Stimulated activated CD4-positive, alpha-beta T cell treated with anti-CD3 and anti-CD28 coated beads, Interleukin-12 subunit alpha, Interleukin-12 subunit beta, amount 100 ng/mL, for 48 hours (primary cell): ENCODE measurements around the gene MAML3.

Experiments
- DNase-seq, 3 donors: peaks; one replicate each; pipeline ENCODE4 v3.0.0-alpha.2; 2020; ENCODE audit warnings: low read depth in 2 of 3, low spot score in 1 of 3

The MAML3 gene

DNA sequence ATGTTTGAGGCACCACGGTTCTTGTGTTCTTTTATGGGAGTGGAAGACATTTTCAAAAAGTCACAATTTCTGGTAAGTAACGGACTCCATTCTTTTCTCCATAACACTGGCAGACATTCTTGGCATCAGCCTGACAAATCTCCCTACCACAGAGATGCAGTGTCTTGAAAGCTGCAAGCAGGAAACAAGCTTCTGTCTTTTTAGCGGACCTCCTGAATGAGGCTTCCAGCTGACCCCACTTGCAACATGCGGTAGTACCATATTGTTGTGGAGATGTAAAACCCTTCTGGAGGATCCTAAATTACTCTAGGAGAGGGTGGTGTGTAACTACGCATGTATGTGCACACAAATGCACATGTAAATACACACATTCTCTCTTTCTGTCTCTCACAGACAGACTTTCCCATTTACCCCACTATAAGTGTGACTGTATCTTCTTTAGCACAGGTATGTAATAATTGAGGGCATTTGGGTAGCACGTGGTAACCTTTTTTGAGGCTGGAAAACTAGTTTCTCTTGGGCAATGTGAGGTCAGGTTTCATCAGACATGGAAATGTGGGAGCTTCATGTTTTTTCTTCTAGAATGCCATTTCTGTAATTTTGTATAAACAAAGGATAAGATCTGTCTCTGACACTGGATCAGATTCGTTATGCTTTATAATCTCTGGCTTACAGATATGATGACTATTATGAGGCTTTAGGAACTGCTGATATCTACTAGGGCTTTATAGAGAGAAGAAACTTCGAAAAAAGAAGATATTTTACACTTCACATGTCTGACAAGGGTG lies 358.3 kb downstream of the MAML3 start:
- DNase-seq: no peak

DNA sequence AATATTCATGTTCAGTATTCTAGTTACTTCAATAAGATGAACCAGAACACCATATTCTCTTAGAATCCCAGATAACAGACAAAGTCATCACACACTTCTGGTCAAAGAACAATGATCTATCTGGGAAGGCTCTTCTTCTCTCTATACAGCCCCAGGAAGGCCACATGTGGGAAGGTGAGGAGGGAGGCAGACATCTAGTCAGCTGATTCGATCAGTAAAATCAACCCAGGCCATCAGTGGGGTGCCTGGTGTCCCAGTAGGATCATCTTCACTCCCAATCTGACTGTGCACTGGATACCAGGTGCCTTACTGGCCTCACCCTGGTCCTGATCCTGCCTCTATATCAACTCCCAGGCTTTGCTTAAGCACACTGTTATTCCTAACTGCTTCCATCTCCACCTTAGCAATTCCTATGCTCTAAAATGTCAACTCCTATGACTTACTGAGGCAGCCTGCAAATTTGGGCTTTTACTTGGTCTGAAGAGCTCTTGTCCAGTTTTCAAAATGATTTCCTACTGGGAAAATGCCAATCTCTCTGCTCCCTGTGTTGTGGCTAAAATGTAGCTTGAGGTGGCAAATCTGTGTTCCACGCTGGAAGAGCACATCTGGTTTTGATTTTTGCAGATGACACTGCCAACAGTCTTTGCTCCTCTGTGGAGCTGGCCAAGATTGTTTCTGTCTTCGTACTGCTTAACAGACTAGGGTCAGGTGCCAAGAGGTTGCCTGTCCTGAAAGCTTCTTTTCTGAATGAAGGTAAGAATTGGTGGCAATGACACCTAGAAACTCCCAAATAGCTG lies 359.6 kb downstream of the MAML3 start:
- DNase-seq: no peak

DNA sequence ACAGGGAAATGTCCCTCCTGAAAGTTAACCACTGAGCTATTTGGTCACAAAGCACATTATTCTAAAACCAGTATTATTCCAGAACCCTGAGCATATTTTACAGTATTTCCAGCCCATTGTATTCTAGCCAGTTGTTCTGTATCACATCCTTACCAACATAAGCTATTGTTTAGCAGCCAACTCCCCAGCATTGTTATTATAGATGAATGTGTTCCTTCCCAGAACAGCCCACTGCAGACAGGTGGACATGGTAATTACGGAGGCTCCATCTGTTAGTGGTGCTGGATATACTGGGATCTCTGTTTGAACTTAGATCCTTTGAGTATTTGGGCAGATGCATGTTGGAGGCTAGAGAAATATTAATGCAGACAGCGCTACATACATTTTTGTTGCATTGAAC lies 362.3 kb downstream of the MAML3 start:
- DNase-seq: no peak

DNA sequence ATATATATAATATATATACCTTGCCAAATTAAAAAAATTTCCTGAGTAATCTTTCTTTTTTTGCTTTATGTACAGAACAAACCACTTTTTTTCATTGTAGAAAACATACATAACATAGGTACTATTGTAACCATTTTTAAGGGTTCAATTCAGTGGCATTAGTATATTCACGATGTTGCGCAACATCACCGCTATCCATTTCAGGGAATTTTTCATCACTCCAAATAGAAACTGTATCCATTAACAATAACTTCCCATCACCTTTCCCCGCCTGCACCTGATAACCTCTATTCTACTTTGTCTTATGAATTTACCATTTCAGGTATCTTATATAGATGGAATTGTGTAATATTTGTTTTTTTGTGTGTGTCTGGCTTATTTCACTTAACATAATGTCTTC lies 363.7 kb downstream of the MAML3 start:
- no peak for DNase-seq

DNA sequence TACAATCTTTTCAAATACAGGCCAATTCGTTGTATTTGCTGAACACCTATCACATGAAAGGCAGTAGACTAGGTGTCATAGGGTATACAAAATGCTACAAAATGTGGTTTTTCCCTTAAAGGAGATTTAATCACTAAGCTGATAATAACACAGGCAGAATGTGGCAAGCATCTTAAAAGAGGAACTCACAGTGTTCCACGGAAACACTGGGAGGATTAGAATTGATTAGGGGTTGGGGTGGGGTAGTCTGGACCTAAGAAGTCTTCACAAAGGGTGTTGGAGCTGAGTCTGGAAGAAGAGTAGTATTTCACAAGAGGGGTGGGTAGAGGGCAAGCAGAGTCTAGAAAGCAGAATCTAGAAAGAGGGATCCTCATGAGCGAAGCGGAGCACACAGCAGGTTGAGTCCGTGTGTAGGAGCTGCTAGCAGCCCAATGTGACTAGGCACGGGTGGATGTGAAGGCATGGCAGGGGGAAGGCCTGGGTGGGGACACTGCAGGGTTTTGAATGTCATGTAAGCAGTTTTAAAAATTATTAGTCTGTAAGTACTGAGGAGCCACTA lies 364.8 kb downstream of the MAML3 start:
- DNase-seq: no peak

DNA sequence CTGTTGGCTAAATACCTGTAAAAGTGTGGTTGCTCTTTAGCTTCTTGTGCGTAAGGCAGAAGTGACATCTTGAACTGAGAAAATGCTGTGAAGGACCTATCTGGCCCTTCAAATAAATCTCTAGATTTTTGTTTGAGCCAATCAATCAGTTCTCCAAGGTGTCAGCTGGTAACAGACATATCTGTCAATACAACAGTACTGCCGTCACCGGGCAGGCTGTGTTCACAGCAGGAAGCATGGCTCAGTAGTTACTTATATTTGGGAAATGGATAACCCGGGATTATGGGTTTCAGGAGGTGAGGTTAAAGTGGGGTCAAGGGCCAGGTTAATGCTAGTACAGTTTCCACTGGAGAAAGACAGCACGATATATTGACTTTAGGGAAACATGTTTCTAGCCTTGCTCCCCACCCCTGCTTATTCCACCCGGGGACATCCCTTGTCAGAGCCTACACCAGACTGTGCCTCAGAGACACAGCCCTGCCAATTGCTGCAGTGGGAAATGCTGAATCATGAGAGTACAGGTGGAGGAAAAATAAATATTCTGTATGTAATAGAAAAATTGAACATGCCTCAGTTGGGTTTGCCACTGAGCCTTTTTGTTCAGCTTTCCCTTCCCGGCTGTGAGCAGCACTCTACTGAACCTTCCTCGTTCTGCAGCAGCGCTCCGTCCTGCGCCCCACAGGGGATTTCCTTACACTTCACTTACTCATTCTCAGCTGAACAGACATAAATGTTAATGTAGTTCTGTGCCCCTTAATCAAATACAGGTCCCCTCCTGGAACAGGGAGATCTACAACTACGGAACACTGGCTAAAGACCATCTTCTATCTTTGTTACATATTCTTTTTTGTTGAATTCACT lies 367.3 kb downstream of the MAML3 start:
- no peak for DNase-seq

DNA sequence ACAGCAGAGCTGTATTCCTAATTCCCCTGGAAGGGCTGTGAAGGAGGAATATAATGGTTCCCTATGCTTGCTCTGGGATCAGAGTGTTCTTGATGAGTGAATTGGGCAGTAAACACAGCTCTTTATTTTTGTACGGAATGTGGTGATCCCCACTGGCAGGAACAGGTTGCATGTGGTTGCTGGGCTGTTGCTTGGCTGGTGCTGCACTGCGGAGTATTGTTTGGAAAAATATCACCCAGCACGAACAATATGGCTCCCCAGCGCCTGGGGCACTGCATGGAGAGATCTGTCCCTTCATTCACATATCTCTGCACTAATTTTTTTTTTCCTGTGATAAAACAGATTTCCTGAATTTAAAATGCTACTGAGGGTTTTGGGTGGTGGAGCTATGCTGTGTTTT lies 368.6 kb downstream of the MAML3 start:
- no peak for DNase-seq

DNA sequence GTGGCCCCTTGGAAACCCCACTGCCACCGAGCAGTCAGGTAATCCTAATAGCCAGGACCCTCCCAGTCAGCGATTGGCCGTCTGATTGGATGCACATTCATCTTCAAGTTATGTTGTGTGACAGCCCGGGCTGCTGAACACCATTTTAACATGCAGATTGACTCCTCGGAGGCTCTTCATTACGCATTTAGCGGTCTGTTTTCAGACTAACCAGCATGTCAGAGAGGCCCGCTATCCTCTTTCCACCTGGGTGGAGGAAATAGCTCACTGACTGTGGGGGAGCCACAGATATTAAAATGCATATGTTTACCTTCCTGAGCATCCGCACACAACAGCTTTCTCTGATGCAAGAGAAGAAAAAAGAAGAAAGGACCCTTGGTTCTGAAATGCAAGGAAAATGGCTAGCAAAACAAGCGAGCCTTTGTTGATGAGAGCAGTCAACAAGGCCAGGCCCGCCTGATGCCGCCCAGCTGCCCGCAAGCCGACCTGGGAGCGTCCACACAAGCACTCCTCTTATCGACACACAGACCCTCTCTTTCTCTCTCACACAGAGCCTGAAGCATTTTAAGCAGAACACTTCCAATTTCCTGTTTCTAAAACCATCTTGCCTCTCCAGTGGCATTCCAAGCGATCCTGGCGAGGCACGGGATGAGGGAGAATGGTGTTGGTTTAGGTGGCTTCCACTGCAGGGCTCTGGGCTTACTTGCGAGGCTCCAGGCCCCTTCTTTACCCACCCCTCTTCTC lies 370.1 kb downstream of the MAML3 start:
- no peak for DNase-seq

DNA sequence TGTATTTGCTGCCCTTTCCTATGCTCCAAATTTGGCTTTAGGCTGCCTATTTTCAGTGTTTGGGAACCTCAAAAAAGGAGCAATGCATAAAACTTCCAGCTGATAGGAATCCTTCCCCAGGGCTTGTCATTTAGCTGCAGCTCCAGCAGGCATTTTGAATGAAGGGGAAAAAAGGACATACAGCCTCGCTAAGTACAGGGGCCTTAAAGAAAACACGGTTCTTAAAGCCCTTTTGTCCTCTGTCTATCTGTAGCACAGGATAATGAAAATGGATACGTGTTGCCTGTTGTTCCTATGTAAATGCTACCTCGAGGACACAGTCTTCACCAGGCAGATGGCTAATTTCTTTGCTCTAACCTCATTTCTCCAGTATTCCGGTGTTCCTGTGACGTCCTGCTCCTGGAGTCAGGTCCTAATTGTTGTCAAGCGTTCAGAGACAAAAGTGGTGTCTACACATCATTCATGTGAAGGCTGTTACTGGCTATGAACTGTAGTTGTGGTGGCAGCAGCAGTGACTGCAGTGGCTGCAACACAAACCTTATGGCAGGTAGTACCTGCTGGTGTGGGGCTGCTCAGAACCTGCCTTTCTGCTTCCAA lies 371.0 kb downstream of the MAML3 start:
- no peak for DNase-seq

DNA sequence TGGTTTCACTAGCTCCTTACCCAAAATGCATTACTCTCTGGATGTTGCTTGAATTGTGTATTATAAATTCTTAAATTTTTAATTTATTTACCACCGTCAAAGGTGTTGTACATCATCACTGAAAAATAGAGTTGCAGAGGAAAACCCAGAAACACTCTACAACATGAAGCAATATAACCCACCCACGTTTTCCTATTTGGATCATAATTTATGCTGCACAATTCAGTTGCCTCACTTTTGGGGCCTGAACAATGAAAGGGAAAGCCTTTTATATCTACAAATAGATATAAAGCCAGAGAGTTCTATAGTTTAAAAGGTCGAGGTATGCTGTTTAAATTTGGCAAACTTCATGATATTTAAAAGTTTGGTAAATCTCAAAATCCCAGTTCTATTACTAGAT lies 372.9 kb downstream of the MAML3 start:
- DNase-seq: no peak

DNA sequence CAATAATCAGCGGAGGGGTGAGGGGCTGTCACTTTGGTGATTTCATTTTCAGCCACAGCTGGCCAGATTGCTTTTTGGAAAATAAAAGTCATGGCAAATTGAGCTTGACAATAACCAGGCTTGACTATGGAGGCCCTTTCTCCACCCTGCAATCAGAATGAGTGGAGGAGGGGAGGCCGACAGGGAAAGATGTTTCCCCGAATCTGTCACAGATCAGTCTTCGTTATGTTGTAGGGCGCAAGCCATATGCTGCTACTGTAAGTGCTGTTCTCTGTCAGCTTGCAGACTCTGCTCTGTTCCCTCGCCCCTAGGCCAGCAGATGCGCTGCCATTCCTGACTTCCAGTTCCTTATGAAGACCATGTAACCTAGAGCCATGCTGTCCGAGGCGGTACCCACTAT lies 374.3 kb downstream of the MAML3 start:
- no peak for DNase-seq

DNA sequence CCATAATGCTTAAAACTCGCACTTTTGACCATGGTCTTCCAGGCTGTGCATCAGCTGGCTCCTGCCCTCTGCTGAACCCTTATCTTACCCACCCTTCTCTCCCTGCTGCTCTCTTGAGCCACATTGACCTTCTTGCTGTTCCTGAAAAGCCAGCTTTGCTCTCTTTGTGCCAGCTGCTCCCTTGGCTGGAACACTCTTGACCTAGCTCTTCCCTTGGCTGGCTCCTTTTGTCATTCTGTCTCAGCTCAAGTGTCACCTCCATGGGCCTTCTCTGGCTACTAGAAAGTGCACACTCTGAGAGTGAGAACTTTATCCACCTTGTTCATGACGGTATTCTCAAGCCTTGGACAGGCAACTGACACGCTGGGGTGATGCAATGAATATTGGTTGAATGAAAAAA lies 376.2 kb downstream of the MAML3 start:
- no peak for DNase-seq

DNA sequence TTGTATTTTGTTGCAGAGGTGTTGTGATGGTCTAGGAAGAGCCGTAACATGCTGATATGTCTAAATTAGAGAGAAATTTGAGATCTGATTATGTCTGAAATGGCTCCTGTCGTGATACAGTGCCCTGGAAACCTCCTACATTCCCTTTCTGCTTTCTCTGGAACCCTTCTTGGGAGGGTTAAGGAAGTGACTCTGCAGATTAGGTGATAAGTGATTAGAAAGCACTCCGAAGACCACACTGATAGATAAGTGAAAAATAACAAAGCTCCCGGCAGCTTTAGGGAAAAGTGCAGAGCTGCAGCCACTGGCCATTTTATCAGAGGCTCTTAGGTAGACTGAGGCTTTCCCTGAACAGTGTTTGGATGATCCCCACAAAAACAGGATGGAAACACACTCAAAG lies 377.7 kb downstream of the MAML3 start:
- DNase-seq: no peak

DNA sequence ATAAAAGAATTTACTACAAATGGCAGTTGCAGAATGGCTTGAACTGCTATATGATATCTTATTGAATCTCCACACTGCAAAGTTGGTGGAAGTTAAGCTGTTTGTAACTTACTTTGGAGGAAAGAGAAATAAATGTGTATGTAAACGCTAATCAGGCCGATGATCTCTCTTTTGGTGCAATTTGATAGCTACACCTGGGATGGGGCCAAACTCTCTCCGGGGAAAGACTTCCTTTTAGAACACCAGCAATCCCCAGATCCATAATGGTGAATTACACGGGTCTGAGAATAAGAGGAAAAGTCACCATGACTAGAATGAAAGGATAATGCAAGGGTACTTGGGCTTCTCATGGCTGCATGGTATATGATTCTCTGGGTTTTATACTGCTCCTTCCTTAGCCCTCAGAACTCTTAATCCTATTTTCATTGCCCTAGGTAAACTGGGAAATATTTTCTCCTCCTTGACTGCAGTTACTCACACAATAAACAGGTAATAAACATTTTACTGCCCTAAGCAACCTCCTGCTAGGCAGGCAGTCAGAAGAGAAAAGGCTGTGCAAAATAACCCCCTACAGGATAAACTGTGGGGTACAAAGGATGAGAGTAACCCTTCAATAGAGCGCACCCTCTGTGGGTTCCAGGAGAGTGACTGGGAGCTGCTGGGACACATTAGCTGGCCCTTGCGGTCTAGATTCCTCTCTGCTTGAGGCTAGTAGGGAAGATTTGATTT lies 379.1 kb downstream of the MAML3 start:
- DNase-seq: no peak

DNA sequence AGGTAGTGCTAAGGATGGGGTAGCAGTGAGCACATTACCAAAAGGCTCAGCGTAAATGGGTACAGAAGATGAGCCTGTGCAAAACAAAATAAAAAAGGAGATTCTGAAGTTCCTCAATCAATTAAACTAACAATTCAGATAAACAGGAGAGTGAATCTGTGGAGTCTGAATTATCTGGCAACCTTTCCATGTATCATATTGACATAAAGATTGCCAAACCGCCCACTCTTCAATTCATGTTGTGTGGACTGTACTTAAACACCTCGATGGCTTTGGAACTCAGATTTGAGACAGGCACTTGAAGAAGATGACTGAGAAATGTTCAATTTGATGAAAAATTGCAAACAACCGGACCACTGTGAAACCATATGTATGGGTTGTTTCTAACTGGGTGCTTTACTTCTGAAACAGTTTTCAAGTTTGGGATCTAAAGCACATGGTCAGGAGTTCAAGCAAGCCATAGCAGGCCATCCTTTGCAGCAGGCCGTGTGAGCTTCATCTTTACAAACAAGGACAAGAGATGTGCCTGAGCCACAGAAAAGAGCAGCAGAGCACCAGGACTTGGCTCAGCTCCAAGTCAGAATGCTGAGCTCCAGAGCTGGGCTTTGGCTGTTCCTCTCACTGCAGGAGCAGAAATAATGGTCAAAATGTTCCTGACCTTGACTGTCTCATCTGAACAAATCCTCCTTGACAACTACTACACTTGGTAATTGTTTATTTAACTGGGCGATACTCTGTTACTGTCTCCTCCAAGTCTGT lies 380.2 kb downstream of the MAML3 start:
- DNase-seq: no peak

DNA sequence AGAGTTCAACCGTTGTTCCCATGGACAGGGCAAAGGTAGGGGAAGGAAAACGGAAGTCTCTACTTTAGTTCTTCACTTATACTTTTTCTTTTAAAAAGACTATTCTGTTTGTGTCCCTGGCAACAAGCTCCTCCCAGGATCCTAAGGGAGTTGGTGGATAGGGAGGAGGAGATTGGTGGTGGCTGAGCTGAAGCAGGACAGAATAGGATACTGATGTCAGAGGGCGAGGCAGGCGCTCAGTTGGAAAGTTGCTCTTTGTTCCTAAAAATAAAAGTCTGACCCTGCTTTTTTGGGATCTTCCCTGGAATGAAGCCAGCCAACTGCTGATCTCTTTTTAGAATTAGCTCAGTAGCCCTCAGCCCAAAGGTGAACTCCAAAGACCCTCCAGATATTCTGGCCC lies 383.6 kb downstream of the MAML3 start:
- no peak for DNase-seq

DNA sequence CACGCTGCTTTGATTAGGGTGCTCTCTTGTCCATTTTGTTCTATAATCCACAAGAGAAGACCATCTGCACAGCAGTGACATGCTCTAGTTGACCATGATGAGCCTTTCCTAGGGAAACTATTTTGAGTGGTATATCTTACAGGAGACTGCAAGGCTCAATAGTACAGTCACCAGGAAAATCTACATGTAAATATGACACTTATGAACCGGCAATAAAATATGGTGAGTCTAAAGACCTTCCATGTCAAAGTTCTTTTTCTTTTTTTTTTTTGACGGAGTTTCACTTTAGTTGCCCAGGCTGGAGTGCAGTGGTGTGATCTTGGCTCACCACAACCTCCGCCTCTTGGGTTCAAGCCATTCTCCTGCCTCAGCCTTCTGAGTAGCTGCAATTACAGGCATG lies 384.6 kb downstream of the MAML3 start:
- no peak for DNase-seq

DNA sequence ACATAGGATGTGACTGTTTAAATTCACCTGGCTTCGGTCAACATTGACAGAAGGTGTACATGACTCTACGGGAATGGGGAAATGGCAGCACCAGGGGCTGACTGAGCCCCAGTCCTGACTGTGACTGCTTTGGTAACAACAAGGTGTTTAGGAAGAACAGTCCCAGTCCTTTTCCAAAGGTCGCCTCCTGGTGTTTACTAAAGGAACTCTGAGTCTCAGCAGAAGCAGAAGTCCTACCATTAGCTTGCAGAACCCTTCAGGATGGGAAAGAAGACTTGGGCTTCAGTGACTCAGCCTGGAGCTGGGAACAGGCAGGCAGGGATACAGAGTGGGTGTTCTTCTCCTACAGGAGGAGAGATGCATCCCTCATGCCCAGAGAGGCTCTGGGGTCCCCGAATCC lies 385.1 kb downstream of the MAML3 start:
- no peak for DNase-seq

DNA sequence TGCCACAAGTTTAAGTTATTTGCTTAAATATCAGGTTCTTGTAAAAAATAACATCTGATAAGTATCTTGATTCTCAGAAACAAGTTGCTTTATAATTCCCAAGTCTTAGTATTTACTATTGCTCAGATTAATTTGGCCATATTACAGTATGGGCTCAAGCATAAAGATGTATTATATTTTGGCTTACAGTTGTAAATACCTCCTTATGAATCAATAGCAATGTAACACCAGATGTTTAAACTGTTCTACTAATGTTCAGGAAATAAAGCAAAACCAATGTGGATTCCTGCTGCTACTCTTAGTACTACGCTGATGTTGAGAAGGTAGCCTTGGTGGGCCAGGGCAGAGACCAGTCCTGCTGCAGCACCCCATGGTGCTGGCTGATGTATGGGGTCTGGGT lies 385.6 kb downstream of the MAML3 start:
- DNase-seq: no peak
